Skeletal muscle satellite cell (primary cell): ENCODE data around the gene ANKS1B.

Source experiments
- H3K27me3 ChIP-seq: 2 replicates; pipeline ENCODE4 v1.7.0; 2013; ENCODE audit warnings: low read length; ENCODE audit not compliant: control insufficient read depth, insufficient read depth
- H3K36me3 ChIP-seq: 2 replicates; pipeline ENCODE4 v1.7.0; 2013; ENCODE audit warnings: mild to moderate bottlenecking, control low read depth, low read length; ENCODE audit not compliant: insufficient read depth
- H3K4me1 ChIP-seq: 2 replicates; pipeline ENCODE4 v1.7.0; 2013; ENCODE audit warnings: low read length; ENCODE audit not compliant: control insufficient read depth, insufficient read depth
- H3K4me2 ChIP-seq: 2 replicates; pipeline ENCODE4 v1.7.0; 2013; ENCODE audit warnings: mild to moderate bottlenecking, low read length
- H3K4me3 ChIP-seq: 2 replicates; pipeline ENCODE4 v1.7.0; 2013; ENCODE audit warnings: low read length
- H3K9ac ChIP-seq: 2 replicates; pipeline ENCODE4 v1.7.0; 2013; ENCODE audit warnings: mild to moderate bottlenecking, low read depth, low read length, moderate library complexity
- H3K9me3 ChIP-seq: replicated peaks from 2 replicates; pipeline ENCODE4 v1.7.0; 2013; ENCODE audit warnings: mild to moderate bottlenecking, control low read depth, low read length

The ANKS1B gene

GRCh38 chr12:99495799-99496198, 488.9 kb downstream of the ANKS1B start:
- no peaks in the 10 kb centered on the region for H3K36me3 ChIP-seq
- H3K9ac ChIP-seq = no peak overlapping the region
- H3K27me3 ChIP-seq = no peaks in the 10 kb centered on the region
- peaks cover 4% of the 10 kb centered on the region for H3K4me1 ChIP-seq
- H3K9me3 ChIP-seq = no peaks in the 10 kb centered on the region
- H3K4me3 ChIP-seq = no peak overlapping the region
- H3K4me2 ChIP-seq = no peak overlapping the region

- Histone ChIP-seq H3K9me3 (no peaks in the 10 kb centered on the region), H3K27me3 (no peaks in the 10 kb centered on the region), H3K4me1 (no peaks in the 10 kb centered on the region), H3K4me2 (no peak overlapping the region), H3K36me3 (no peaks in the 10 kb centered on the region), H3K4me3 (no peak overlapping the region), H3K9ac (no peak overlapping the region)
Observed at GRCh38 chr12:99493197-99493596, 491.5 kb downstream of the ANKS1B start.

GRCh38 chr12:99486277-99486676, 498.5 kb downstream of the ANKS1B start:
- no peaks in the 10 kb centered on the region for H3K36me3 ChIP-seq
- H3K9ac ChIP-seq = no peak overlapping the region
- H3K27me3 ChIP-seq = no peaks in the 10 kb centered on the region
- H3K4me2 ChIP-seq = no peak overlapping the region
- H3K4me1 ChIP-seq = no peaks in the 10 kb centered on the region
- H3K9me3 ChIP-seq = no peaks in the 10 kb centered on the region
- no peak overlapping the region for H3K4me3 ChIP-seq

- no peak overlapping the region for H3K4me3 ChIP-seq
- peaks cover 3% of the 10 kb centered on the region for H3K4me1 ChIP-seq
- no peaks in the 10 kb centered on the region for H3K9me3 ChIP-seq
- H3K4me2 ChIP-seq = no peak overlapping the region
- no peaks in the 10 kb centered on the region for H3K36me3 ChIP-seq
- no peaks in the 10 kb centered on the region for H3K27me3 ChIP-seq
- no peak overlapping the region for H3K9ac ChIP-seq
Observed at GRCh38 chr12:99479149-99479548, 505.6 kb downstream of the ANKS1B start.

- H3K9ac ChIP-seq = no peak overlapping the region
- H3K4me2 ChIP-seq = no peak overlapping the region
- no peaks in the 10 kb centered on the region for H3K36me3 ChIP-seq
- H3K27me3 ChIP-seq = no peaks in the 10 kb centered on the region
- H3K4me3 ChIP-seq = no peak overlapping the region
- peaks cover 3% of the 10 kb centered on the region for H3K4me1 ChIP-seq
- H3K9me3 ChIP-seq = no peaks in the 10 kb centered on the region
Observed at GRCh38 chr12:99476956-99477355, 507.8 kb downstream of the ANKS1B start.

GRCh38 chr12:99455350-99456035, 529.2 kb downstream of the ANKS1B start:
- no peaks in the 10 kb centered on the region for H3K9me3 ChIP-seq
- H3K36me3 ChIP-seq = no peaks in the 10 kb centered on the region
- H3K27me3 ChIP-seq = no peaks in the 10 kb centered on the region
- H3K4me2 ChIP-seq = no peak overlapping the region
- H3K9ac ChIP-seq = no peak overlapping the region
- peaks cover 12% of the 10 kb centered on the region for H3K4me1 ChIP-seq
- H3K4me3 ChIP-seq = no peak overlapping the region

- Histone ChIP-seq H3K4me1 (peaks cover 15% of the 10 kb centered on the region), H3K9ac (no peak overlapping the region), H3K27me3 (no peaks in the 10 kb centered on the region), H3K9me3 (no peaks in the 10 kb centered on the region), H3K4me2 (no peak overlapping the region), H3K36me3 (no peaks in the 10 kb centered on the region), H3K4me3 (no peak overlapping the region)
Observed at GRCh38 chr12:99454539-99455172, 530.1 kb downstream of the ANKS1B start.

GRCh38 chr12:99453836-99454538, 530.7 kb downstream of the ANKS1B start:
- Histone ChIP-seq H3K36me3 (no peaks in the 10 kb centered on the region), H3K4me3 (no peak overlapping the region), H3K4me2 (no peak overlapping the region), H3K9ac (no peak overlapping the region), H3K27me3 (no peaks in the 10 kb centered on the region), H3K9me3 (no peaks in the 10 kb centered on the region), H3K4me1 (peaks cover 15% of the 10 kb centered on the region)

- Histone ChIP-seq H3K4me1 (peaks cover 11% of the 10 kb centered on the region), H3K4me2 (no peak overlapping the region), H3K9ac (no peak overlapping the region), H3K36me3 (no peaks in the 10 kb centered on the region), H3K9me3 (no peaks in the 10 kb centered on the region), H3K4me3 (no peak overlapping the region), H3K27me3 (no peaks in the 10 kb centered on the region)
Observed at GRCh38 chr12:99450036-99450630, 534.6 kb downstream of the ANKS1B start.

- Histone ChIP-seq H3K9ac (no peak overlapping the region), H3K4me3 (no peak overlapping the region), H3K9me3 (no peaks in the 10 kb centered on the region), H3K27me3 (no peaks in the 10 kb centered on the region), H3K4me2 (no peak overlapping the region), H3K36me3 (no peaks in the 10 kb centered on the region), H3K4me1 (peaks cover 10% of the 10 kb centered on the region)
Observed at GRCh38 chr12:99444859-99445316, 539.8 kb downstream of the ANKS1B start.

GRCh38 chr12:99442758-99443157, 542.0 kb downstream of the ANKS1B start:
- H3K4me3 ChIP-seq = no peak overlapping the region
- H3K27me3 ChIP-seq = no peaks in the 10 kb centered on the region
- no peaks in the 10 kb centered on the region for H3K36me3 ChIP-seq
- H3K9ac ChIP-seq = no peak overlapping the region
- no peak overlapping the region for H3K4me2 ChIP-seq
- H3K4me1 ChIP-seq = peaks cover 10% of the 10 kb centered on the region
- no peaks in the 10 kb centered on the region for H3K9me3 ChIP-seq
